GM19467 (cell line): ENCODE data around the gene TPPP3.
"Not testable (repeated sequence)": the region's sequence is repeated elsewhere in the genome, so short reads cannot be mapped to it uniquely, and the experiment has no call there.

Experiments
- ATAC-seq: cut with Tn5 transposase; IDR thresholded peaks from one replicate; pipeline ENCODE4 v1.9.1; 2021; ENCODE audit warnings: mild to moderate bottlenecking, moderate library complexity; ENCODE audit not compliant: unreplicated experiment

The TPPP3 gene

DNA sequence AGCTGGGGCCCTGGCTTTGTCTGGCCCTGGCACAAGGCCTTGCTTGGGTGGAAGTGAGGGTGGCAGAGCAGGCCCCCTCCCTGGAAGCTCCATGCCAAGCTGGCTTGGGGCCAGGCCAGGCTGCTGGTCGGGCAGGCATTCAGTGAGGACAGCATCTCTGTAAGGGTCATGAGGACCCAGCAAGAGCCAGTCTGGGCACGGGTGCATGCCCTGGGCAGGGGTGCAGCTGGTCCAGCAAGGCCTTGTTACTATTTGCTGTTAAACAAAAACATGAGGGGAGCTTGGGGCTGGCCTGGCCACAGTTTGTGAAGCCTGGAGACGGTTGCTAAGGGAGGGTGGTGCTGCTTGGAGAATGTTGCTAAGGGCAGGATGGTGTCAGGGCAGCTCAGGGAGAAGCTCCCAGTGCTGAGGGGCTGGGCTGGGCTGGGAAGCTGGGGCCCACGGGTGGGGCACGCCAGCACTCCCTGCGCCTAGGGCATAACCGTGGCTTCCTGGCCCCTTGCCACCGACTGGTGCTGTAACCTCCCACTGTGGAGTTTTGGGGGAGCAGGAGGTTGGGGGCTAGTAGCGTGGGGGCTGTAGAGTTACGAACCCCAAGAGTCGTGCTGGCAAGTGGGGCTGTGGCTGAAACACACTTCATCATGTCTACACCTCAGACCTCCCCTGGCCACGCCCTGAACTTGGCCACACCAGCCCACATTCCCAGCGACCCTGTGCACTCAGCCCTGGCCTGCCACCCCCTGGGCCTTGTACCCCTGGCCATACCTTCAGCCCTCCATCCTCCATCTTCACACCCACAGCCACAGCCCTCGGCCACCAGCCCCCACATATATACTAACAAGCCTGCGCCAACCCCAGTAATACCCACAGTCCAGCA, 1.6 kb downstream of the TPPP3 start:
- ATAC-seq: no peak

DNA sequence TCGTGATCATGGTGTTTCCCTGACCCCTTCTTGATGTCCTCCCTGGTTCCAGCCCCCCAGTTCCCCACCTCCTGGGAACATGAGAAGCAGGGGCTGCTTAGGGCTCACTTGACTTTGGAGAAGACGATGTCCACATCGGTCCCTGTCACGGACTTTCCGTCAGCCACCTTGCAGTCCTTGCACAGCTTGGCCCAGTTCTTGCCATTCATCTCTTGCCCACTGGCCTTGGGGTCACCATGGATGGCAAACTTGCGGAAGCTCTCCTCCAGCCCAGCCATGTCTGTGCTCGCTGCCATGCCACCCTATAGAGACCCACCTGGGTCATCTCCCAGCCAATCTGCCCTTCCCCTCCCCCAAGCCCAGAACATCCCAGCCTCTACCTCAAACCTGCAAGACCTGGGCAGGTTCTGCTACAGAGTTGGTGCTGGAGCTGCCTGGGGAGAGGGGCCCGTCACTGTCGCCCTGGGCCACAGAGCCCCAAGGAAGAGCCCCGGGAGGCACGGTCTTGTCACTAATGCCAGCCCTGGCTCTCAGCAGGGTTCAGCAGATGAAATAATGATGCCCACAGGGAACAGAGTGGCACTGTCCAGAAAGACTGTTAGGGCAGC, 2.4 kb downstream of the TPPP3 start:
- ATAC-seq: no peak

DNA sequence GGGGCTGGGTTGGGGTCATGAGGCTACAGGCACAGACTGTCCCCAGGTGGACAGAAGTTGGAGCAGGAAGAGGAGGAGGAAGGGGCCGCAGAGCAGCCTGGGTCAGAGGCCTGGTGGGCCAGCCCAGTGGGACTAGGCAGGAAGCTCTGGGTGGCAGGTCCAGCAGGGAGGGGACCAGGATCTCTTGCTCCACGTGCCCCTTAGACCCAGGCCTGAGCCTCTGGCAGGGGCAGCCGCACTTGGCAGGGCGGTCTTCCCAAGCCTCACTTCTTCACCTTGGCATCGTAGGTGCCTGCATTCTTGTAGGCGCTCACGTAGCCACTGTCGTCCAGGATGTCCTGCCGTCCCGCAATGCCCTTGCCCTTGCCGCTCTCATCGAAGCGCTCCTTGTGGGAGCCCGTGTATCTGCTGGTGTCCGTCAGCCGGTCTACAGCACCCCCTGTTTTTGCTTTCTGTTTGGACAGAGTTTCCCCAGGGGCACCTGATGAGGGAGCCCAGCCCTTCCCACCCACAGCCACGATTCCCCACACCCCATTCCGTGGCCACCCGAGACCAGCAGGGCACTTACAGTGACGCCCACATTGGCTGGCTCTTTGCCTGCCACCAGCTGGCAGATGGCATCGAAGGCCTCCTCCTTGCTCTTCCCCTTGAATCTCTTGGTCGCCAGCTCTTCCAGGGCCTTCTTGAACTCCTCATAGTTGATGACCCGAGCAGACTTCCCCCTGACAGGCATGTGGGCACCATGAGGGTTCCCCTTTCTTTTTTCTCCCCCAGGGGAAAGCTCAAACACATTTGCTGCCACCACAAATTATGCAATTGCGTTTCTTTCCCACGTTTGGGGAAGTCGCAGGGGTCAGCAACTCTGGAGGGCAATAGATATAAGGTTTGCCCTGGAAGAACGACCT, 3.1 kb downstream of the TPPP3 start:
- ATAC-seq: no peak

DNA sequence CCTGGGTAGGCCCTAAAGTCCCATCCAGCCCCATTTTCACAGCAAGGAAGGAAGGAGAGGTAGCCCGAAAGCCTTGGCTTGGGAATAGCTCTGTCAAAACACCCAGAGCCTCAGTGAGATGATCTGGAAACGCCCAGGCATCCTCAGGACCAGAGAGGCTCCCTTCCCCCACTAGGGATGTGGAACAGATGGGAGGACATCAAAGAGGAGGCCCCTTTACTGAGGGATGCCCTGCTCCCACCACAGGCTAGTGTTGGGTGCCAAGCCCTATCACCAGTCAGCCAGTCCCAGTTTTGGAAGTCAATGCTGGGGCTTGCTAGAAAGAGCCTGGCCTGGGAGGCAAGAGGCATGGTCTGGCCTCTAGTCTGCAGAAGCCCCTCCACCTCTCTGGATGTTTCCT, 4.7 kb downstream of the TPPP3 start:
- ATAC-seq: no peak

DNA sequence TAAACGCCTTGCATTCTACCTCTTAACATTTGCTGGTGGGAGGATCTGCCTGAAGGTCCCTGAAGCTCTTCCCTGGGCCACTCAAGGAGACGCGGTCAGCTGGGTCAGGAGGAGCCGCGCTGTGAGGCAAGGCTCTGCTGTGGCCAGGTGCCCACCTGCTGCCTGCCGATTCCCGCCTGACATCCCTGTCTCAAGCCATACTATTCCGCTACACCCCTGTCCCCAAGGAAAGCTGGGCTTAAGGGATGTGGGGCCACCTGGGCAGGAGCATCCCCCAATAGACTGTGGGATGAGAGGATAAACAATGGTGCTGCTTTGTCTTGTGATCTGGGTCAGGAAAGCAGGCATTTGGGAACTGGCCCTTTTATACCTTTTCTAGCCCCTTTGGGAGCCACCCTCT, 5.1 kb downstream of the TPPP3 start:
- no peak for ATAC-seq

DNA sequence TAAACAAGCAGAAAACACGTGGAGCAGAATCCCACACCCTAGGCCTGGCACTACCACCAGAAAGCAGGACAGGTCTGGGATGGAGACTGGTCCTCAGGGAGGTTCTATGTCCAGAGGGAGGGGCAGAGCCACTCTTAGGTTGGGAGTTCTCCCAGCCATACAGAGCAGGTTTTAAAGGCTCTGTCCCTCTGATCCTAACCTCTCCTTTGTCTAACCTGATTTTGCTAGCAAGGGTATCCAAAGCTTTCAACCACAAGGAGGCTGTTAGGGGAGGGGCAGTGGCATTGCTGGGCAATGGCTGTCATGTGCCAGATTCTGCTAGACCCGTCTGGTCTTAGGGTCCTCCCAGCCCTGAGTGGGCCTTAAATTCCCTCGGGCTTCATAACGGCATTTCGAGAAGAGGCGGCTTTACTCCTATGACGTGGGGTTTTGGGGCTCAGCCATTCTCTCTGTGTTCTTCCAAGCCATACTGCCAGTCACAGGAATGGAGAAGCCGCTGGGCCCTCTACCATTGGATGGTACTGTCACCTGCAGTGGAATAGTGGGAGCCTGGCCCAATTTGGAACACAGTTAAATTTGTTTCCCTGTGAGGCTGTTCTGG, 5.7 kb downstream of the TPPP3 start:
- no peak for ATAC-seq

DNA sequence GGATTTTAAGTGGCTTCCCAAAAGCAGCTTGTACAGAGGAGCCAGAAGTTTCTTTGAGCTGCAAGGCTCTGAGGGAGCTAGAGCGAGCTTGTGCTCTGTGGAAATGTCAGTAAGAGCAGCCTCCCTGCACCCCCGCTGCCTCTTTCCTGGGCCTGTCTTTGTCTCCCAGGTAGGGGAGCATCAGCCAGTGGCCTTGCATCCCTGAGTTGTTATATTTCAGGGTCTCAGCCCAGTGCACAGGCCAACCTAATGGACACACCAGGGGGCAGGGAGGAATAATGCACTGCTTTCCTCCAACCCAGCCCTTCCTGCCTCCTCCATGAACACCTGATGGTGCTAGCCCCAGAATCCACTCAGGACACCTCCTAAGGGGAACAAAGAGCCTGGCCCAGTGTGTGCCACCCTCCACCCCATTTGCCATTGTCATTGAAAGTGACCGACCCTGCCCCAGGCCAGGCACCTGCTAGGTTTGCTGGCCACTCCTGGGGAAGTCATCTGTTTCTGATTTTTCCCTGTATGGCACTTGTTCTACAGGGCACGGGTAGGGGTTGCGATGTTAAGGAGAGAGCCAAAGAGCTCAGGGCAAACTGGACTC, 6.3 kb downstream of the TPPP3 start:
- ATAC-seq: no peak

DNA sequence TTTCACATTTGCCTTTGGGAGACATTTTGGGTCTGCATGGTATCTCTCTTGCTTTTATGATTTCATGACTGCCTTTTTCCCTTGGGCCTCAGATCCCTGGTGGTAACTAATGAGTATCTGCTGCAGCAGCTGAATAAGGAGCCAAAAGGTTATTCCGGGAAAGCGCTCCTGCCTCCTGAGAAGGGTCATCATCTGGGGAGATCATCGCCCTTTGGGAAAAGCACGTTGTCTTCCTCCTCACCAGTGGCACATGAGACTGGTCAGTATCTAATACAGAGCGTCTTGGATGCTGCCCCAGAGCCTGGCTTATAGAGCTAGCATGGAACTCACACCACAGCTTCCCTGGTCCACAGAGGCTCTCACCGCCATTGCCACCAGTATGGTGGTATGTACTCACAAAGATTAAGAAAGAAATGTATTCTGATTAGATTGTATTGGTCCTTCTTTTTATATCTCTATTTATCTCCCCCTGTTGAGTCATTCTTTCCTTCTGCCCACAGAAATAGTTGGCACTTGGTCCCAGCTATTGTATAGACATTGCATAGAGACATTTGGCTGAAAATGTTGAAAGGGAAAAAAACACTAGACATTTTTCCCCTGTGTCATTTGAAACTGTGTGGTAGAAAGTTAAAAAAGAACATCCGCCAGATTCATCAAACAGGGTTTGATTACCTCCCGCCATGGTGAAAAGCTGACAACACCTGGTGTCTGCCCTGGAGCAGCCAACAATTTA, 8.4 kb downstream of the TPPP3 start:
- no peak for ATAC-seq

DNA sequence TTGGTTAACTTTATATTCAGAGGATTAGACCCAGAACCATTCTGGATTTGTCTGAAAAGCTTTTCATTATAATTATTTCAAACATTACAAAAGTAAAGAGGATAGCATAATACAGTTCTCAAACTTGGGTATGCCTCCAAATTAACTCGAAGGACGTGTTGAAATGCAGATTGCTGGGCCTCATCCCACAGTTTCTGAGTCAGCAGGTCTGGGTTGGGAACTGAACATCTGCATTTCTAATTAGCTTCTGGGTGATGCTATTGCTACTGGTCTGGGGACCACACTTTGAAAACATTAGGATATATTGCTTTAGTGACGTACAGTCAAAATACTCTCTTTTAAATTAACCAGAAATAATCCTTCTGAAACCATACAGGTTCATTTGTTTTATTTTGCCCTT, 10.0 kb downstream of the TPPP3 start:
- ATAC-seq: no peak

DNA sequence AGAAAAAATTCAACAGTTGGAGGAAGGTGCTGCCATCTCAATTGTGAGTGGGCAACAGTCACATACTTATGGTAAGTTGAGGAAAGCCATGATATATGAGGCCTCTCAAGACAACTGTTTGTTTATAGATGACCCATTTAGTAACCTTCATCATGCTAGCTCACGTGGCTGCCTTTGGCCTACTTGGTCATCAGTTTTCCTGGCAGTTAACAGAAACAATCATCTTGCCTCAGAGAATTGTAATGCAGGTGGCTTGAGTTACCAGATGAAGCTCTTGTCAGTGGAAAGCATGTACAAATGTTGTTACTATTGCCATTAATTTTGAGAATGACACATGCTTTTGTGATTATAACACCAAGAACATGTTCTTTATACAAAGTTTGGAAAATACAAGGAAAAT, 14.7 kb downstream of the TPPP3 start:
- ATAC-seq: no peak

DNA sequence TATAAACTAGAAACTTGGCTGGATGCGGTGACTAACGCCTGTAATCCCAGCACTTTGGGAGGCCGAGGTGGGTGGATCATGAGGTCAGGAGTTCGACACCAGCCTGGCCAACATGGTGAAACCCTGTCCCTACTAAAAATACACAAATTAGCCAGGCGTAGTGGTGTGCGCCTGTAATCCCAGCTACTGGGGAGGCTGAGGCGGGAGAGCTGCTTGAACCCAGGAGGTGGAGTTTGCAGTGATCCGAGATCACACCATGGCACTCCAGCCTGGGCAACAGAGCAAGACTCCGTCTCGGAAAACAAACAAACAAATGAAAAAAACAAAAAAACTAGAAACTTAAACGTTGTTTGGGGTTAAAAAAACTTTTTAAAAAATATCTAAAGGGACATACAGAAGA, 17.3 kb downstream of the TPPP3 start:
- not testable (repeated sequence) for ATAC-seq

DNA sequence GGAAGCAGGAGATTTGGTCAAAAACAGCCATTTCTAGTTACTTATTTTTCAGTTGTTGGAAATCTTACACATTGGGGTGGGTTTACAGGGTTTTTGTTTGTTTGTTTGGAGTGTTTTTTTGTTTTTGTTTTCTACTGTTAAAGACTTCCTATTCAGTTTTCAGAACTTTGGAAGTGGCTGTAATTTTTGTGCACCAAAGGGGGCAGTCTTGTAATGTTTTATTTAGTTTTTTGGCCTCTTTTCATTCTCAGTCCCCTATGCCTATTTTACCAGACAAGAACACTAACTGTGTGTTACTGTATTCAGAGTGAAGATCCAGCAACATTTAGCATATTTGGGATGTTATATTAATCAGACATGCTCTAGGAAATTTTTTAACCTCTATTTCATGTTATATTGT, 20.6 kb downstream of the TPPP3 start:
- ATAC-seq: no peak

DNA sequence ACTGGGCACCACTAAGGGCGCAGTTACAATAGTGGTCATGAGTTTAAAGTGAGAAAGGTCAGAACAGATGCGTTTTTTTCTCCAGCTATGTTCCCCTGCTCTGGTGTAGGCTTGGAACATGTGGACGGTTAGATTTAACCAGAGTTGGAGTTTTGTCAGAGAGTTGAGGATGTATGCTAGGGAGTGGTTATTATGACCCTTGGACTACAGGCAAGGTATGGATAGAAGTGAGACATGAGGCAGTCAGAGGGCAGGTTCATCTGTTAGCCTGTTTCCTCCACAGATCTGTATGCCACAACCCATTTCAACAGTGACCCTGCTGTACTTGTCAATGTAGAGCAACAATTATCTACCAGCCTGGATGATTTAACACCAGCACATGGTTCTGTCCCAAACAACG, 22.6 kb downstream of the TPPP3 start:
- no peak for ATAC-seq

DNA sequence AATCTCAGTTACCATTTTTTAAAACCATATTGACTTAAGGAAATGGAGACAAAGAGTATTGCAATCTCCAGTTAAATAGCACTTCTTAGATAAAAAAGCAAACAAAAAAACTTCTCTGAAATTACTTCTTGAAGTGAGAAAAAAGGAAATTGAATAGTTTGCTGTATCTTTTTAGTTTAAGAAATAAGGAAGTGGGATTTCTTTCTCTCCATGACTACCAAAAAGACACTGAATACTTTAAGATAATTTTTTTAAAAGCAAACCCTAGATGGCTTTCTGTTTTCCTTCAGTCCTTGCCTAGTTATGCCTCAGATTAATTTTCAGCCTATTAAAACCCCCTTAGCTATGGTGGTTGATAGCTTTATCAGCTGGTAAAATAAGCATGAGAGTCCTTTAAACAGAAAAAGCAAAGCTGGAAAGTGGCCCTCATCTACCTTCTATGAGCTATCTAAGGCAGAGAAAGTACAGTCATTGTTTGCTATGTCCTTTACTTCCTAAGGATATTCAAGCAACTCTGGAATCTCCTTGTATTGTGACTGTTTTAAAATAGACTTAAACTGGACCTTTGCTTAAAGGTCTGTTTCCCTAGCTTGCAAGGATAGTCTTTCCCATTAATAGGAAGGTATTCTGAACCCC, 28.6 kb downstream of the TPPP3 start:
- no peak for ATAC-seq

DNA sequence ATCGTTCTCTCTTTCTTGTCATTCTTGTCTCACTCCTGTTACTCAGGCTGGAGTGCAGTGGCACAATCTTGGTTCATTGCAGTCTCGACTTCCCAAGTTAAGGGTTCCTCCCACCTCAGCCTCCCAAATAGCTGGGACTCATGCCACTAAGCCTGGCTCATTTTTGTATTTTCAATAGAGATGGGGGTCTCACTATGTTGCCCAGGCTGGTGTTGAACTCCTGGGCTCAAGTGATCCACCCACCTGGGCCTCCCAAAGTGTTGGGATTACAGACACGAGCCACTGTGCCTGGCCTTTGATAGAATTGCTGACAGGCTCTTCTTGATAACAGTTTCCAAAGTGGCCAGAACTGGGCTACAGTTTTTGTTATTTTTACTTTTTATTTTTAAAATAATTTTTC, 32.3 kb downstream of the TPPP3 start:
- no peak for ATAC-seq

DNA sequence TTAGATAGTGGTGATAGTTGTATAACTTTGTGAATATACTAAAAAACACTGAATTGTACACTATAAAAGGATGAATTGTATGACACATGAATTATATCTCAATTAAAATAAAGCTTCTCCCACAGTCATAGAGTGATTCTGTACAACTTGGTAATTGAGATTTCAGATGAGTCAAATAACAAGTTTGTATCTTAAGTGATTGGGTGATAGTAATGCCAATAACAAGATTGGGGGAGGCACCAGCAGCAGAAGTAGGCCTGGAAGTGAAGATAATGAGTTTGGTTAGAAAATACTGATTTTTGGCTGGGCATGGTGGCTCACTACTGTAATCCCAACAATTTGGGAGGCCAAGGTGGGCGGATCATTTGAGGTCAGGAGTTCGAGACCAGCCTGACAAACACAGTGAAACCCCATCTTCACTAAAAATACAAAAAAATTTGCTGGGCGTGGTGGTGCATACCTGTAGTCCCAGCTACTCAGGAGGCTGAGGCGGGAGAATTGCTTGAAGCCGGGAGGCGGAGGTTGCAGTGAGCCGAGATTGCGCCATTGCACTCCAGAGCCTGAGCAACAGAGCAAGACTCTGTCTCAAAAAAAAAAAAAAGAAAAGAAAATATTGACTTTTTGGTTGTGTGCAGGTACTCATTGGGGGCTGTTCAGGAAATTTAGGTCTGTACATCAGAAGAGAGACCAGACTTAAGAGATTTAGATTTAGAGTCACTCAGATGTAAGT, 33.6 kb downstream of the TPPP3 start:
- ATAC-seq: not testable (repeated sequence)

DNA sequence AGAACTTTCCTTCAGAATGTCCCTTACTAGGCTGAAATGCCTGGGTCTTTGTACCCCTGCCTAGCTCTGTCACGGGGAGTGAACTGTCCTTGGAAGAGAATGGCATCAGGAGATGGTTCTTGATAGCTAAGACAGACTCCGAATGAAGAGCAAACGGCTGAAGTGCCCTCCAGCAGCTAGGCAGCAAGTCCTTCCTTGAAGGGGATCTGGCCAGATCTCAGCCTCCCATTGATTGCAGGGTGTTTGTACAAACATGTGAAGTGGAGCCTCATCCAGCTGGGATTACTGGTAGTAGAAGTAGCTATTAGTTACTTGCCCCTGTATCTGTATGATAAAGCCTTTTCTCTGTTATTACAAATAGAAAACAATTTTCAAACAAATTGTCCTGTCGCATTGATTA, 35.7 kb downstream of the TPPP3 start:
- no peak for ATAC-seq

DNA sequence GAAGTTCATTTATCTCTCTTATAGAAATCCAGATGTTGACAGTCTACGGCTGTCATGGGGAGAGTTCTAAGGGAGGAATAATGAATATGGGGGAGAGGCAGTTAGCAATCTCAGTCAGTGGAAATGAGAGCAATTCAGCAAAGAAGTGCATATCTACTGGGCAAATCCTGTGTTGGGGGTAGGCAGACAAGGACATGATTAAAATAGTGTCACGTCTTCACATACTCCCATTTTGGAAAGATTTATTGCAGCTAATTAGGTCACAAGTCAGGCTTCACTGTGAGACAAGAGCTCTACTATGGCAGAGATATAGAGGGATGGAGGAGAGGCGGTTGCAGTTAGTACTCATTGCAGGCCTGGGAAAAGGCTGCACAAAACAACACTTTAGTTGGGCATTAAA, 36.9 kb downstream of the TPPP3 start:
- ATAC-seq: no peak

DNA sequence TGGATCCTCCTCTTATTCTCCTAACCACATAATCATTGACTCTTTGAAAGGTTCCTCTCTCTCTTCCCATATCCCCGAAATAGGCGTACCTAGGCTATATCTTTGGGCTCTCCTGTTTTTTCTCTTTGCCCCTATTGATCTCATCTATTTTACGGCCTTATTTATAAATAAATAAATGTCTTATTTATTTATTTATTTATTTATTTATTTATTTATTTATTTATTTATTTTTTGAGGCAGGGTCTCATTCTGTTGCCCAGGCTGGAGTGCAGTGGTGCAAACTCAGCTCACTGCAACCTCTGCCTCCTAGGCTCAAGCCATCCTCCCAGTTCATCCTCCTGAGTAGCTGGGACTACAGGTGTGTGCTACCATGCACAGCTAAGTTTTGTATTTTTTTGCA, 40.8 kb downstream of the TPPP3 start:
- ATAC-seq: not testable (repeated sequence)
